Glutamatergic neuron (in vitro differentiated cells): Measurements from ENCODE around the gene MAGEE2. TPM values are rescaled to one million over a fixed set of nuclear protein-coding genes. Genes with fewer than 3 reads are reported as not detected.
"Not testable (repeated sequence)": the region's sequence is repeated elsewhere in the genome, so short reads cannot be mapped to it uniquely, and the experiment has no call there.

Experiments used
- DNase-seq: peaks from one replicate; pipeline ENCODE4 v3.0.0; 2022
- H3K27ac Mint-ChIP-seq: one replicate; pipeline ENCODE4 v1.8.0; 2020; ENCODE audit warnings: mild to moderate bottlenecking, mixed read lengths, inconsistent platforms; ENCODE audit not compliant: unreplicated experiment
- H3K27me3 Mint-ChIP-seq: one replicate; pipeline ENCODE4 v1.8.0; 2020; ENCODE audit warnings: mild to moderate bottlenecking, moderate library complexity, mixed read lengths, inconsistent platforms; ENCODE audit not compliant: unreplicated experiment
- H3K36me3 Mint-ChIP-seq: one replicate; pipeline ENCODE4 v1.8.0; 2020; ENCODE audit warnings: mild to moderate bottlenecking, mixed read lengths, inconsistent platforms; ENCODE audit not compliant: unreplicated experiment
- H3K4me1 Mint-ChIP-seq: one replicate; pipeline ENCODE4 v1.8.0; 2020; ENCODE audit warnings: mild to moderate bottlenecking, low read depth, mixed read lengths, inconsistent platforms; ENCODE audit not compliant: unreplicated experiment
- H3K4me3 Mint-ChIP-seq: one replicate; pipeline ENCODE4 v1.8.0; 2020; ENCODE audit warnings: mild to moderate bottlenecking, mixed read lengths, inconsistent platforms; ENCODE audit not compliant: unreplicated experiment
- H3K9me3 Mint-ChIP-seq: one replicate; pipeline ENCODE4 v1.8.0; 2020; ENCODE audit warnings: mild to moderate bottlenecking, moderate library complexity, mixed read lengths, inconsistent platforms; ENCODE audit not compliant: unreplicated experiment
- long read RNA-seq: library from polyadenylated mRNA; unstranded; transcript quantifications from one replicate; pipeline ENCODE4 v2.0.0, GENCODE V29; 2020; ENCODE audit not compliant: unreplicated experiment
- total RNA-seq: library from RNA; stranded (reverse); fragmentation: NEBNext Ultra II Directional; extraction: Animal tissue kit (Norgen Biotek cat#: 25700); gene quantifications from one replicate; pipeline ENCODE4 v1.2.1, GENCODE V29; 2021; ENCODE audit not compliant: unreplicated experiment
- TF ChIP-seq, protein P1 (sequence below): fragments of 200-600 bp; sonication (generic); IDR thresholded peaks from one replicate; pipeline ENCODE4 v1.5.0; 2021; ENCODE audit not compliant: partially characterized antibody, unreplicated experiment

MAGEE2 gene, protein sequence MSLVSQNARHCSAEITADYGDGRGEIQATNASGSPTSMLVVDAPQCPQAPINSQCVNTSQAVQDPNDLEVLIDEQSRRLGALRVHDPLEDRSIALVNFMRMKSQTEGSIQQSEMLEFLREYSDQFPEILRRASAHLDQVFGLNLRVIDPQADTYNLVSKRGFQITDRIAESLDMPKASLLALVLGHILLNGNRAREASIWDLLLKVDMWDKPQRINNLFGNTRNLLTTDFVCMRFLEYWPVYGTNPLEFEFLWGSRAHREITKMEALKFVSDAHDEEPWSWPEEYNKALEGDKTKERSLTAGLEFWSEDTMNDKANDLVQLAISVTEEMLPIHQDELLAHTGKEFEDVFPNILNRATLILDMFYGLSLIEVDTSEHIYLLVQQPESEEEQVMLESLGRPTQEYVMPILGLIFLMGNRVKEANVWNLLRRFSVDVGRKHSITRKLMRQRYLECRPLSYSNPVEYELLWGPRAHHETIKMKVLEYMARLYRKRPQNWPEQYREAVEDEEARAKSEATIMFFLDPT
- total RNA-seq, result not detected
- long read RNA-seq, result 0 reads

DNA sequence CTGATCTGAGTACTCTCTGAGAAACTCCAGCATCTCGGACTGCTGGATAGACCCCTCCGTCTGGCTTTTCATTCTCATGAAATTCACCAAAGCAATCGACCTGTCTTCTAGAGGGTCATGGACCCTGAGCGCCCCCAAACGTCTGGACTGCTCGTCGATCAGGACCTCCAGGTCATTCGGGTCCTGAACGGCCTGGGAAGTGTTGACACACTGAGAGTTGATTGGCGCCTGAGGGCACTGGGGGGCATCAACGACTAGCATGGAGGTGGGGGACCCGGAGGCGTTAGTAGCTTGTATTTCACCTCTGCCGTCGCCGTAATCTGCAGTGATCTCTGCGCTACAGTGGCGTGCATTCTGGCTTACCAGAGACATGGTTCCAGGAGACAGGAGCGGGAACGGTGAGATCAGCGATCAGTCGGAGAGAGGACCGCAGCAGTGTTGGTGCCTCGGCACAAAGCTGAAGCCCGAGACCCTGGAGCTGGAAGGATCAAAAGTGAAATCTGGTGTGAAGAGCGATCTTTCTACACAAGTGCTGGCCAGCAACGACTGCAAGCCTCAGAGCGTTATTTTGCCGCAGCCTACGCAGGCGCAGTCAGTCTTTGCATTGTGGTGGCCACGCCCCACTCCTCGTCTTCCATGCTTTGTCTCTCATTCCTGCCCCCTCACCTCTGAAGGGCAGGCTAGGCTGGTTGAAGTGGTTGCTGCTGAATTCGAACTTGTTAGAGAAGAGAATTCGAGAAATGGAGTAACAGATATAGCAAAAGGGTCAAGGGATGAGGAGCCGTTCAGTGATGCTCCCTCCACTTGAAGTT, at the start of gene MAGEE2:
MAGEE2 (minus strand) TSS at position 575 of the 812 bp plus-strand sequence; CDS start at position 372, 203 bp downstream.
- H3K27ac Mint-ChIP-seq, result no peak within 1 kb of the TSS
- H3K4me1 Mint-ChIP-seq, result no peaks in the 10 kb centered on the region
- no peaks in the 10 kb centered on the region for H3K27me3 Mint-ChIP-seq
- DNase-seq, result no peak
- H3K36me3 Mint-ChIP-seq, result no peaks in the 10 kb centered on the region
- peaks cover 1% of the 10 kb centered on the region for H3K9me3 Mint-ChIP-seq
- no peak within 1 kb of the TSS for H3K4me3 Mint-ChIP-seq
- TF ChIP-seq, protein P1, sequence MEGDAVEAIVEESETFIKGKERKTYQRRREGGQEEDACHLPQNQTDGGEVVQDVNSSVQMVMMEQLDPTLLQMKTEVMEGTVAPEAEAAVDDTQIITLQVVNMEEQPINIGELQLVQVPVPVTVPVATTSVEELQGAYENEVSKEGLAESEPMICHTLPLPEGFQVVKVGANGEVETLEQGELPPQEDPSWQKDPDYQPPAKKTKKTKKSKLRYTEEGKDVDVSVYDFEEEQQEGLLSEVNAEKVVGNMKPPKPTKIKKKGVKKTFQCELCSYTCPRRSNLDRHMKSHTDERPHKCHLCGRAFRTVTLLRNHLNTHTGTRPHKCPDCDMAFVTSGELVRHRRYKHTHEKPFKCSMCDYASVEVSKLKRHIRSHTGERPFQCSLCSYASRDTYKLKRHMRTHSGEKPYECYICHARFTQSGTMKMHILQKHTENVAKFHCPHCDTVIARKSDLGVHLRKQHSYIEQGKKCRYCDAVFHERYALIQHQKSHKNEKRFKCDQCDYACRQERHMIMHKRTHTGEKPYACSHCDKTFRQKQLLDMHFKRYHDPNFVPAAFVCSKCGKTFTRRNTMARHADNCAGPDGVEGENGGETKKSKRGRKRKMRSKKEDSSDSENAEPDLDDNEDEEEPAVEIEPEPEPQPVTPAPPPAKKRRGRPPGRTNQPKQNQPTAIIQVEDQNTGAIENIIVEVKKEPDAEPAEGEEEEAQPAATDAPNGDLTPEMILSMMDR, result no peak

DNA sequence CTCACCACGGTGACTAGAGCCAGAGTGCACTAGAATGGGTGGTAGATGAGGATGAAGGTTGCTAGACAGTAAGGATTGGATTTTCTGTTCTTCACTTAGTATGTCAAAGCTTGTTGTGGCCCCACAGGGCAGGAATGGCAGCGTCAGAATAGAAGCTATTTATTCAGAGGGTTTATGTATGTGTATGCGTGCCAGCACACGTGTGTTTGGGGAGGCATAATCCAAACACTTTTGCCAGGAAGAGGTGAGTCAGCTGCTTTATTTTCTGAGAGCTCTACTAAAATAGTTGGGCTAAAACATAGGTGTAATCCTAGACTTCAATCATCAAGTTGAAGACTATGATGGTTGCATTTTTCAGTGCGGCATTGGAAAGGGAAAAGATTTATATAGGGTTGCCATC, 1.2 kb upstream of the MAGEE2 start:
- H3K27me3 Mint-ChIP-seq, result no peaks in the 10 kb centered on the region

DNA sequence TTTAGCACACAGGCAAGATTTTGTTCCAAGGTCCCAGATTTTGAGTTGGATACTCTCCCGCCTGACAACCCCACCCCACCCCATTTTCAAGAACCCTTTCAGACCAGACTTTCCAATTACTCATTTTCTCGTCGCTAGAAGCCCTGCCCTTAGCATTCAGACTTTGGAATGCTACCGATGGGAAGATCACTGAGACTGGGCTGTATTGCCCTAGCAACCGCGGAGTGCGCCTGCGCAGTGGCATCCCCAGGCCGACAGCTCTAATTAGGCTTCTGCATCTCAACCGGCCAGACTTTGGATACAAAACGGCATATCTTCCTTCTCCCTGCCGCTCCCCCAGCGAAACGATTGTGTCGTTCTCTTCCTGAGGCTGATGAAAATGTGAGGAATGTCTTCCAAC, 3.4 kb downstream of the MAGEE2 start:
- no peak for DNase-seq
- Mint-ChIP-seq H3K4me3 (no peak overlapping the region), H3K27ac (no peak overlapping the region), H3K27me3 (no peaks in the 10 kb centered on the region), H3K36me3 (no peaks in the 10 kb centered on the region), H3K4me1 (no peaks in the 10 kb centered on the region), H3K9me3 (peaks cover 1% of the 10 kb centered on the region)
- TF ChIP-seq, protein P1, result no peak

More for the DNA sequence above, 1.2 kb upstream of the MAGEE2 start:
- no peak for DNase-seq
- H3K27ac Mint-ChIP-seq, result no peak overlapping the region
- H3K4me3 Mint-ChIP-seq, result no peak overlapping the region
- TF ChIP-seq, protein P1, result no peak
- H3K9me3 Mint-ChIP-seq, result peaks cover 1% of the 10 kb centered on the region
- no peaks in the 10 kb centered on the region for H3K36me3 Mint-ChIP-seq
- no peaks in the 10 kb centered on the region for H3K4me1 Mint-ChIP-seq

DNA sequence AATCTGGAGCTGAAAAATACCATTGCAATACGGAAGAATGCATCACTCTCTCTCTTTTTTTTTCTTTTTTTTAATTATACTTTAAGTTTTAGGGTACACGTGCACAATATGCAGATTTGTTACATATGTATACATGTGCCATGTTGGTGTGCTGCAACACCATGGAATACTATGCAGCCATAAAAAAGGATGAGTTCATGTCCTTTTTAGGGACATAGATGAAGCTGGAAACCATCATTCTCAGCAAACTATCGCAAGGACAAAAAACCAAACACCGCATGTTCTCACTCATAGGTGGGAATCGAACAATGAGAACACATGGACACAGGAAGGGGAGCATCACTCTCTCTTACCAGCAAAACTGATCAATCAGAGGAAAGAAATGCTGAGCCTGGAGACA, 17.0 kb downstream of the MAGEE2 start:
- H3K27me3 Mint-ChIP-seq, H3K36me3 Mint-ChIP-seq, H3K4me3 Mint-ChIP-seq, H3K27ac Mint-ChIP-seq, DNase-seq, H3K4me1 Mint-ChIP-seq, H3K9me3 Mint-ChIP-seq: not testable (repeated sequence)

DNA sequence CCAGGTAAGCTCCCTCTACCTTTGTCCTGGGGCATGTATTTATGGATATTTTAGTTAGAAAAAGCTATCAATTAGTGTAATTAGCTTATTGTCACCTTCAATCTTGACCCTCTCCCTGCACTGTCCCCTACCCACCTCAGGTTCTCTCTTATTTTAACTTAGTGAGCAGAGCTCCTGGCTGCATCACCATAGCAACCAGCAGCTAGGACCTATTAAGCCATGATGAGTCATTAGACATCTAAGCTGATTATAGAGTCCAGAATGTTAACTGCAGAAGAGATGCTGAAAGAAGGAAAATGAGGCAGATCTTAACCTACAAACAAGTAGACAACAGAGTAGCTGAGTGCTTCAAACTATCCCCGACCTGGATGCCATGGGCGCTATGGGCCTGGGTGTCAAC, 36.6 kb downstream of the MAGEE2 start:
- no peak for DNase-seq
- Mint-ChIP-seq H3K9me3 (peaks cover 4% of the 10 kb centered on the region), H3K4me3 (no peak overlapping the region), H3K4me1 (no peaks in the 10 kb centered on the region), H3K27me3 (no peaks in the 10 kb centered on the region), H3K27ac (no peak overlapping the region), H3K36me3 (peaks cover 10% of the 10 kb centered on the region)
- TF ChIP-seq, protein P1, result no peak
